IMR-90 (cell line): ENCODE results near the gene ATP8B3. TPM values are rescaled to one million over a fixed set of nuclear protein-coding genes. Genes with fewer than 3 reads are reported as not detected.

Source experiments
- ATAC-seq: fragments of 200-7000 bp; cut with Tn5 transposase; 2 replicates; pipeline ENCODE4 v1.9.1; 2020; ENCODE audit warnings: low read depth, mild to moderate bottlenecking, moderate library complexity
- BruUV-seq: library from RNA; stranded (reverse); fragments of 400-500 nt; replicated peaks from 2 replicates; lab custom pipeline; 2021; lab: Mats Ljungman, UMichigan
- CTCF ChIA-PET: fragments of 300-600 bp; formaldehyde crosslinking; extraction: SDS; loops from one replicate; lab custom pipeline; 2021; ENCODE audit warnings: antibody characterized with exemption; lab: Yijun Ruan, JAX
- POLR2A ChIA-PET: fragments of 300-600 bp; sonication (Branson Sonifier 250); formaldehyde crosslinking; loops from one replicate; lab custom pipeline; 2022; ENCODE audit warnings: antibody characterized with exemption; ENCODE audit not compliant: unreplicated experiment; lab: Charles Lee
- DNase-seq: peaks from one replicate; pipeline ENCODE4 v3.0.0; 2013
- H2AFZ ChIP-seq: replicated peaks from 2 replicates; pipeline ENCODE3; 2013; ENCODE audit warnings: low read length, mild to moderate bottlenecking; ENCODE audit not compliant: poor library complexity
- H2AK5ac ChIP-seq: 2 replicates; pipeline ENCODE4 v1.6.1; 2013; ENCODE audit warnings: low read depth, low read length, inconsistent platforms
- H2AK9ac ChIP-seq: replicated peaks from 2 replicates; pipeline ENCODE3; 2013; ENCODE audit warnings: mild to moderate bottlenecking, low read depth, low read length, moderate library complexity; ENCODE audit not compliant: poor library complexity
- H2BK120ac ChIP-seq: 2 replicates; pipeline ENCODE4 v1.6.1; 2013; ENCODE audit warnings: low read depth, low read length, inconsistent platforms
- H2BK15ac ChIP-seq: 3 replicates; pipeline ENCODE4 v1.6.1; 2013; ENCODE audit warnings: low read depth, low read length, inconsistent platforms
- H2BK20ac ChIP-seq: 2 replicates; pipeline ENCODE4 v1.6.1; 2013; ENCODE audit warnings: low read depth, mild to moderate bottlenecking, inconsistent platforms, low read length, moderate library complexity
- H2BK5ac ChIP-seq: 2 replicates; pipeline ENCODE4 v1.6.1; 2013; ENCODE audit warnings: mild to moderate bottlenecking, low read depth, low read length, inconsistent platforms; ENCODE audit not compliant: poor library complexity, severe bottlenecking
- H3K14ac ChIP-seq: replicated peaks from 2 replicates; pipeline ENCODE4 v1.6.1; 2013; ENCODE audit warnings: low read depth, low read length, inconsistent platforms
- H3K18ac ChIP-seq: 2 replicates; pipeline ENCODE4 v1.6.1; 2013; ENCODE audit warnings: low read depth, low read length, control low read depth
- H3K23ac ChIP-seq: 2 replicates; pipeline ENCODE4 v1.6.1; 2013; ENCODE audit warnings: low read depth, low read length, inconsistent platforms
- H3K27ac ChIP-seq: 2 replicates; pipeline ENCODE4 v1.5.1; 2013; ENCODE audit warnings: mild to moderate bottlenecking, control low read depth, low read length; ENCODE audit not compliant: insufficient read depth
- H3K27me3 ChIP-seq: 2 replicates; pipeline ENCODE4 v1.6.1; 2013; ENCODE audit warnings: low read length; ENCODE audit not compliant: control insufficient read depth, insufficient read depth
- H3K36me3 ChIP-seq: 2 replicates; pipeline ENCODE4 v1.6.1; 2013; ENCODE audit warnings: low read length, mixed read lengths; ENCODE audit not compliant: control insufficient read depth, insufficient read depth
- H3K4ac ChIP-seq: 2 replicates; pipeline ENCODE4 v1.6.1; 2013; ENCODE audit warnings: low read depth, low read length, inconsistent platforms
- H3K4me1 ChIP-seq: 2 replicates; pipeline ENCODE4 v1.6.1; 2013; ENCODE audit warnings: low read length, mixed read lengths; ENCODE audit not compliant: control insufficient read depth, insufficient read depth
- H3K4me2 ChIP-seq: 2 replicates; pipeline ENCODE4 v1.6.1; 2013; ENCODE audit warnings: low read depth, mild to moderate bottlenecking, control low read depth, low read length, moderate library complexity
- H3K4me3 ChIP-seq: 2 replicates; pipeline ENCODE4 v1.5.1; 2013; ENCODE audit warnings: low read depth, mild to moderate bottlenecking, control low read depth, low read length, moderate library complexity; ENCODE audit not compliant: insufficient read depth
- H3K56ac ChIP-seq: 2 replicates; pipeline ENCODE4 v1.6.1; 2013; ENCODE audit warnings: low read length, inconsistent platforms; ENCODE audit not compliant: insufficient read depth; ENCODE audit errors: extremely low read depth
- H3K79me1 ChIP-seq, 2 experiments: 2 replicates each; pipeline ENCODE4 v1.6.1; 2013; ENCODE audit warnings: low read length in 2 of 2, inconsistent platforms in 1 of 2, low read depth in 1 of 2
- H3K9ac ChIP-seq: 2 replicates; pipeline ENCODE4 v1.6.1; 2013; ENCODE audit warnings: low read depth, low read length, control low read depth
- H3K9me1 ChIP-seq: 2 replicates; pipeline ENCODE4 v1.6.1; 2013; ENCODE audit warnings: low read length, inconsistent platforms; ENCODE audit not compliant: insufficient read depth
- H3K9me3 ChIP-seq: 2 replicates; pipeline ENCODE4 v1.6.1; 2013; ENCODE audit warnings: low read length; ENCODE audit not compliant: control insufficient read depth, insufficient read depth
- H4K20me1 ChIP-seq: 2 replicates; pipeline ENCODE4 v1.6.1; 2013; ENCODE audit warnings: low read length, inconsistent platforms; ENCODE audit not compliant: insufficient read depth
- H4K5ac ChIP-seq: 2 replicates; pipeline ENCODE4 v1.6.1; 2013; ENCODE audit warnings: mild to moderate bottlenecking, low read depth, low read length, control low read depth
- H4K8ac ChIP-seq, 2 experiments: 2 replicates each; pipeline ENCODE4 v1.6.1; 2013; ENCODE audit warnings: low read depth in 2 of 2, low read length in 2 of 2, control low read depth in 1 of 2, inconsistent platforms in 1 of 2
- H4K91ac ChIP-seq: 2 replicates; pipeline ENCODE4 v1.6.1; 2013; ENCODE audit warnings: low read depth, low read length, inconsistent platforms; ENCODE audit not compliant: insufficient read depth
- CHD1 ChIP-seq: IDR thresholded peaks from 2 replicates; pipeline ENCODE4 v1.6.1; 2012; ENCODE audit warnings: low read depth, low read length, improper control_type of control experiment
- ELK1 ChIP-seq: fragments of 150-350 bp; IDR thresholded peaks from 2 replicates; pipeline ENCODE4 v1.6.1; 2016; ENCODE audit warnings: low read depth, mild to moderate bottlenecking, low read length, moderate library complexity, borderline replicate concordance
- MXI1 ChIP-seq: IDR thresholded peaks from 2 replicates; pipeline ENCODE4 v1.6.1; 2012; ENCODE audit warnings: low read depth, mild to moderate bottlenecking, low read length, moderate library complexity, borderline replicate concordance
- RFX5 ChIP-seq: IDR thresholded peaks from 2 replicates; pipeline ENCODE4 v1.8.0; 2012; ENCODE audit warnings: low read depth, mild to moderate bottlenecking, low read length, moderate library complexity
- WGBS, 2 experiments: methylation state at CpG; one replicate each; pipeline versions ENCODE4 v1.1.5 to v1.1.7; 2013; ENCODE audit warnings: missing lambda C conversion rate in 2 of 2; ENCODE audit not compliant: insufficient read length in 1 of 2; ENCODE audit errors: extremely low coverage in 2 of 2; 5-methylcytosine and 5-hydroxymethylcytosine counted together
- dilution Hi-C: fragments of 300-500 bp; cut with HindIII; formaldehyde crosslinking; loops from one replicate; pipeline ENCODE4 v1.14.3; 2018; ENCODE audit warnings: low sequenced_read_pairs; ENCODE audit not compliant: unreplicated experiment
- in situ Hi-C: fragments of 300-500 bp; cut with MboI; formaldehyde crosslinking; loops from 3 replicates; pipeline ENCODE4 v1.14.3; 2019; ENCODE audit warnings: low sequenced_read_pairs, inconsistent platforms, mixed read lengths
- intact Hi-C: fragments of 100-400 bp; cut with micrococcal nuclease; formaldehyde crosslinking; loops from 2 replicates; pipeline ENCODE4 v1.10.0; 2022
- polyA plus RNA-seq, 3 experiments: library from polyadenylated mRNA; depleted of rRNA; stranded (reverse); fragments of >200 nt; gene quantifications; 2 replicates each; pipeline ENCODE4 v1.2.3, GENCODE V29; 2012; ENCODE audit warnings: low replicate concordance in 1 of 3
- total RNA-seq: library from RNA; depleted of rRNA; stranded (reverse); fragments of >200 nt; gene quantifications from 2 replicates; pipeline ENCODE4 v1.2.3, GENCODE V29; 2012

ATP8B3 gene
- total and polyA plus RNA-seq, 2 of the 4 experiments (the other 2 are of a cell fraction): 1.6 to 8.1 TPM

GRCh38 chr19:1773184-1773583 is 38.9 kb downstream of the ATP8B3 start:
- H3K23ac ChIP-seq: no peak overlapping the region
- no peak overlapping the region for H2BK5ac ChIP-seq
- no peaks in the 10 kb centered on the region for H3K9me1 ChIP-seq
- H3K27ac ChIP-seq: no peak overlapping the region
- no peak overlapping the region for H3K4ac ChIP-seq
- dilution Hi-C loops (no loop called here), in situ Hi-C loops (no loop called here), intact Hi-C loops (no loop called here)
- H2BK120ac ChIP-seq: no peak overlapping the region
- 43% methylated on average over 3 of the region's 8 CpGs; no CpG with 5 or more reads in 1 of the 2 experiments for WGBS, 2 experiments
- no peak for DNase-seq
- no peak overlapping the region for H3K9ac ChIP-seq
- peaks cover 21% of the 10 kb centered on the region for H3K9me3 ChIP-seq
- no peak overlapping the region for H4K5ac ChIP-seq
- BruUV-seq: no TSS peak
- H4K91ac ChIP-seq: no peak overlapping the region
- ChIA-PET CTCF (interaction anchor here (0.9 kb wide), 1 partner anchor 9 kb away, joined by 3 read pairs; no protein-coding TSS in a partner anchor), POLR2A (no interaction called here)
- no peak overlapping the region for H4K8ac ChIP-seq
- no peaks in the 10 kb centered on the region for H3K79me1 ChIP-seq
- ATAC-seq: no peak
- no peak overlapping the region for H2AK5ac ChIP-seq
- H3K4me3 ChIP-seq: no peak overlapping the region
- no peak overlapping the region for H3K56ac ChIP-seq
- no peak overlapping the region for H3K14ac ChIP-seq
- H2AK9ac ChIP-seq: no peak overlapping the region
- no peak overlapping the region for H3K18ac ChIP-seq
- H2BK15ac ChIP-seq: no peak overlapping the region
- peaks cover 59% of the 10 kb centered on the region for H3K27me3 ChIP-seq
- TF ChIP-seq CHD1 (no peak), ELK1 (no peak), MXI1 (no peak), RFX5 (no peak)
- no peaks in the 10 kb centered on the region for H3K36me3 ChIP-seq
- H2BK20ac ChIP-seq: no peak overlapping the region
- no peak overlapping the region for H3K4me2 ChIP-seq
- no peak overlapping the region for H2AFZ ChIP-seq
- H4K20me1 ChIP-seq: no peaks in the 10 kb centered on the region
- no peaks in the 10 kb centered on the region for H3K4me1 ChIP-seq
